Measurements from ENCODE around the gene BNIP5.
"Not testable (repeated sequence)": the region's sequence is repeated elsewhere in the genome, so short reads cannot be mapped to it uniquely, and the experiment has no call there.

- not testable (repeated sequence) for TF ChIP-seq POLR2A, CTCF (IDR thresholded peaks at IDR 0.05)
Observed at GRCh38 chr6:36338223-36338622, 1.5 kb upstream of the BNIP5 start.
